HG02870 (cell line): ENCODE measurements around the gene HMGA1.

Experiments
- ATAC-seq: cut with Tn5 transposase; IDR thresholded peaks from one replicate; pipeline ENCODE4 v1.9.1; 2021; ENCODE audit warnings: mild to moderate bottlenecking, moderate library complexity; ENCODE audit not compliant: unreplicated experiment

HMGA1 gene

DNA sequence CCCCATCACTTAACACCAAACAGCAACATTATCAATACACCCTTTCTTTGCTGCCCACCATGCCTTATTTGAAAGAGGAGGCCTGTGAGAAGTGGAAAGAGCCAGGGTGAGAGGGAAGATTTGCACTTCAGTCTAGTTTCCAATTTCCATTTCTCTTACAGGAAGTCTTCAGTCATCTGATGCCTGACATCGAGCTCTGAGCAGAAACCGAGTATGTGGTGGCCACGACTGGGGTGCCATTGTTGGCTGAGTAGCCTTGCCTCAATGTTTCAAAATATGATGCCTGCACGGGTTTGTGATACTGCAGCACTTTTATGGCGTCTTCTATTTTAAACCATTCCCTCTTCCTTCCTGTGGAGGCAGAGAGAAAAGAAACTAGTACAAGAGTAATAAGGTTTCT lies 51.9 kb downstream of the HMGA1 start:
- ATAC-seq, result no peak

DNA sequence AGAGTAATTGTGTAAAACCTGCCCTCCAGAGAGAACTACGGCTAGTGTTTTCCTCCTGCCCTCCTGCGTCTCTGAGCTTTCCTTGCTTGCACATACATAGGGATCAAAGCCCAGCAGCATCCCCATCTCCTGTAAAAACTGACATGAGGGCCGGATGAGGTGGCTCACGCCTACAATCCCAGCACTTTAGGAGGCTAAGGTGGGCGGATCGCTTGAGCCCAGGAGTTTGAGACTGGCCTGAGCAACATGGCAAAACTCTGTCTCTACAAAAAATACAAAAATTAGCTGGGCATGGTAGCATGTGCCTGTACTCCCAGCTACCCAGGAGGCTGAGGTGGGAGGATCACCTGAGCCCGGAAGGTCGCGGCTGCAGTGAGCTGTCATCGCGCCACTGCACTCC lies 52.5 kb downstream of the HMGA1 start:
- ATAC-seq, result no peak

DNA sequence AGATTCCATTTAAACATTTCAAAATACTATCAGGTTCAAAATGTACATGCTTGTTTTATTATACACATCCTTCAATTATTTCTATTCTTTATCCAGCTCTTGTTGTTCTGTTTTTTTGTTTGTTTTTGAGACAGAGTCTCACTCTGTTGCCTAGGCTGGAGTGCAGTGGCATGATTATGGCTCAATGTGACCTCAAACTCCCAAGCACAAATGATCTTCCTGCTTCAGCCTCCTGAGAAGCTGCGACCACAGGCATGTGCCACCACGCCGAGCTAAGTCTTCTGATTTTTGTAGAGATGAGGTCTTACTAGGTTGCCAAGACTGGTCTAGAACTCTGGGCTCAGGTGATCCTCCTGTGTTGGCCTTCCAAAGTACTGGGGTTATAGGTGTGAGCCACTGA lies 56.3 kb downstream of the HMGA1 start:
- no peak for ATAC-seq

DNA sequence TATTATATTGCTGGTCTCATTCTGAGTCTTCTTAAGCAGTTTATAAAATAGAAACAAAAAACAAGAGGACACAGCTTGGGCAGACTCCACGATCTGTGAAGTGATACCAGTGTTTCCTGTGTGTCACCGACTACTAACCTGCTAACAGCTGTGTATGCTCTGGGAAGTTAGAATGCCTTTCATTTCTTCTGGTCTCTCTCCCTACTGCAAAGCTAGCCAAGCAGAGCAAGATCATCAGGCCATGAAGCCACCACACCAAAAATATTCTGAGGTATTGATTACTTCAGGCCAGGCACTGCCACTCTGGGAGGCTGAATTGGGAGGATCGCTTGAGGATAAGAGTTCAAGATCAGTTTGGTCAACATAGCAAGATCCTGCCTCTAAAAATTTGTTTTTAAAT lies 59.0 kb downstream of the HMGA1 start:
- ATAC-seq, result peak; percentile 75
